Gastroesophageal sphincter (tissue), 4 donors: ENCODE data around the gene PNCK. TPM values are rescaled to one million over a fixed set of nuclear protein-coding genes. Genes with fewer than 3 reads are reported as not detected.

Experiments used
- ATAC-seq: fragments of 150-250 bp; one replicate; pipeline ENCODE4 v1.9.1; 2016; ENCODE audit warnings: mild to moderate bottlenecking, moderate library complexity
- H3K27ac ChIP-seq, 4 donors: fragments of 200-600 bp; sonication (generic) in 3 of 4; 1 replicate in 3 of 4; 2 replicates in 1 of 4; pipeline ENCODE4 v1.5.1; 2016 to 2019
- H3K27me3 ChIP-seq: fragments of 200-600 bp; sonication (generic); one replicate; pipeline ENCODE4 v1.5.1; 2019
- H3K36me3 ChIP-seq, 2 donors: fragments of 200-600 bp; sonication (generic); one replicate each; pipeline ENCODE4 v1.5.1; 2019; ENCODE audit warnings: control low read depth in 1 of 2
- H3K4me1 ChIP-seq, 3 donors: fragments of 200-600 bp; sonication (generic); 1 replicate in 2 of 3; 2 replicates in 1 of 3; pipeline ENCODE4 v1.5.1; 2016 to 2019; ENCODE audit warnings: control low read depth in 2 of 3
- H3K4me3 ChIP-seq, 2 donors: fragments of 200-600 bp; sonication (generic); one replicate each; pipeline ENCODE4 v1.5.1; 2019; ENCODE audit warnings: mild to moderate bottlenecking in 1 of 2, moderate library complexity in 1 of 2
- H3K9me3 ChIP-seq, 3 donors: fragments of 200-600 bp; sonication (generic); one replicate each; pipeline ENCODE4 v1.5.1; 2017 to 2019; ENCODE audit warnings: control low read depth in 2 of 3
- EP300 ChIP-seq: sonication (generic); formaldehyde crosslinking; IDR thresholded peaks from one replicate; pipeline ENCODE4 v1.6.1; 2017; ENCODE audit warnings: antibody characterized with exemption, mild to moderate bottlenecking
- POLR2A ChIP-seq, 2 donors: fragments of 450-650 bp; IDR thresholded peaks; one replicate each; pipeline ENCODE4 v1.6.1; 2017; ENCODE audit warnings: antibody characterized with exemption in 2 of 2, mild to moderate bottlenecking in 2 of 2, moderate library complexity in 1 of 2
- POLR2AphosphoS5 ChIP-seq: sonication (generic); formaldehyde crosslinking; IDR thresholded peaks from one replicate; pipeline ENCODE4 v1.6.1; 2017; ENCODE audit warnings: antibody characterized with exemption
- WGBS, 2 donors: methylation state at CpG; one replicate each; pipeline ENCODE4 v1.1.5; 2018; ENCODE audit warnings: low coverage in 1 of 2; 5-methylcytosine and 5-hydroxymethylcytosine counted together
- total RNA-seq, 4 donors: library from RNA; depleted of rRNA; stranded (reverse); fragments of >200 nt; gene quantifications; one replicate each; pipeline ENCODE4 v1.1.0, GENCODE V29; 2016
- TF ChIP-seq, protein P1 (sequence below), 4 experiments: fragments of 200-600 bp in 2 of 4; fragments of 450-650 bp in 2 of 4; sonication (generic) in 1 of 4; IDR thresholded peaks; one replicate each; pipeline ENCODE4 v1.5.1; 2017 to 2019; ENCODE audit warnings: antibody characterized with exemption in 4 of 4, mild to moderate bottlenecking in 2 of 4, moderate library complexity in 2 of 4

The PNCK gene
- total RNA-seq, 4 donors from 2014 or later: 14.4 to 55.9 (median 30.1) TPM

DNA sequence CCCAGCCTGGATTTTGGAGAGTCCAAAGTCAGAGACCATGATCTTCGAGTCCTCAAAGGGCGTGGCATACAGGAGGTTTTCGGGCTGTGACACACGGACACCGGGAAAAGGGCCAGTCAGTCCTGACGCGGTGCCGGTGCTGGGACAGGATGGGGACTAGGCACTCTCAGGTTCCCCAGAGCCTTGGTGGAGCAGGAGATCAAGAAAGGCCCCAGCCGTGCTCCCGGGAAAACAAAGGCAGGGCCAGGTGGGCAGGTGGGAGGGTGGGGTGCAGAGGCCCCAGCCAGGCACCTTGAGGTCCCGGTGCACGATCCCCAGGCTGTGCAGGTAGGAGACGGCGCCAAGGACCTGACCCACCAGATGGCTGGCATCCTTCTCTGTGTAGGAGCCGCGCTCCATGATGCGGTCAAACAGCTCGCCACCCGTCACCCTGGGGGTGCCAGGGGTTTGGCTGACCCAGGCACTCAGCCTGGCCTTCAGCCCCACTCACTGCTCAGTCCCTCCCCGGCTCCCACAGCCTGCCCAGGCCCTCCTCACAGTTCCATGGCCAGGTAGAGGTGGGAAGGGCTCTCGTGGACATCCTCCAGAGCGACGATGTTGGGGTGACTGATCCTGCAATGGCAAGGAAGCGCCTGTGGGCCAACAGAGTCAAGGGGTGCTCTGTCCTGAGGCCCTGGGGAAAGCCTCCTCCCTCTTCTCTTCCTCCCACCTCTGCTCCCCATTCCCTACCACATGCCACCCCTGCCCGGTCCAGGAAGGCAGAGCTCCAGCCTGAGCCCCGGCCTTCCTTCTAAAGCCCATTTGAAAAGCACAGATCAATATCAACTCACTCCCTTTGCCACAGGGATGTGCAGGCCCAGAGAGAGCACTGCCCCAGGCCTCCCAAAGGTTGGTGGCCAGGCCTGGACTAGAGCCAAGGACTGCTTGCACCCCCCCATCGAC is 1.8 kb downstream of the PNCK start:
- peaks cover 0 to 14% (median 0%) of the 10 kb centered on the region in 3 donors for H3K4me1 ChIP-seq
- peak overlapping the region in 3 of 4 donors; percentile 72 to 79 (median 73) for H3K27ac ChIP-seq
- H3K36me3 ChIP-seq: no peaks in the 10 kb centered on the region
- H3K4me3 ChIP-seq: no peak overlapping the region
- TF ChIP-seq, protein P1, sequence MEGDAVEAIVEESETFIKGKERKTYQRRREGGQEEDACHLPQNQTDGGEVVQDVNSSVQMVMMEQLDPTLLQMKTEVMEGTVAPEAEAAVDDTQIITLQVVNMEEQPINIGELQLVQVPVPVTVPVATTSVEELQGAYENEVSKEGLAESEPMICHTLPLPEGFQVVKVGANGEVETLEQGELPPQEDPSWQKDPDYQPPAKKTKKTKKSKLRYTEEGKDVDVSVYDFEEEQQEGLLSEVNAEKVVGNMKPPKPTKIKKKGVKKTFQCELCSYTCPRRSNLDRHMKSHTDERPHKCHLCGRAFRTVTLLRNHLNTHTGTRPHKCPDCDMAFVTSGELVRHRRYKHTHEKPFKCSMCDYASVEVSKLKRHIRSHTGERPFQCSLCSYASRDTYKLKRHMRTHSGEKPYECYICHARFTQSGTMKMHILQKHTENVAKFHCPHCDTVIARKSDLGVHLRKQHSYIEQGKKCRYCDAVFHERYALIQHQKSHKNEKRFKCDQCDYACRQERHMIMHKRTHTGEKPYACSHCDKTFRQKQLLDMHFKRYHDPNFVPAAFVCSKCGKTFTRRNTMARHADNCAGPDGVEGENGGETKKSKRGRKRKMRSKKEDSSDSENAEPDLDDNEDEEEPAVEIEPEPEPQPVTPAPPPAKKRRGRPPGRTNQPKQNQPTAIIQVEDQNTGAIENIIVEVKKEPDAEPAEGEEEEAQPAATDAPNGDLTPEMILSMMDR (IDR thresholded peaks at IDR 0.05): no peak
- TF ChIP-seq POLR2AphosphoS5 (no peak), EP300 (no peak), POLR2A (IDR thresholded peaks at IDR 0.05) (no peak)
- H3K9me3 ChIP-seq: no peaks in the 10 kb centered on the region
- 100% methylated on average over 2 of the region's 27 CpGs; no CpG with 5 or more reads in 1 of the 2 donors for WGBS, 2 donors
- peaks cover 9% of the 10 kb centered on the region for H3K27me3 ChIP-seq
- ATAC-seq: no peak

DNA sequence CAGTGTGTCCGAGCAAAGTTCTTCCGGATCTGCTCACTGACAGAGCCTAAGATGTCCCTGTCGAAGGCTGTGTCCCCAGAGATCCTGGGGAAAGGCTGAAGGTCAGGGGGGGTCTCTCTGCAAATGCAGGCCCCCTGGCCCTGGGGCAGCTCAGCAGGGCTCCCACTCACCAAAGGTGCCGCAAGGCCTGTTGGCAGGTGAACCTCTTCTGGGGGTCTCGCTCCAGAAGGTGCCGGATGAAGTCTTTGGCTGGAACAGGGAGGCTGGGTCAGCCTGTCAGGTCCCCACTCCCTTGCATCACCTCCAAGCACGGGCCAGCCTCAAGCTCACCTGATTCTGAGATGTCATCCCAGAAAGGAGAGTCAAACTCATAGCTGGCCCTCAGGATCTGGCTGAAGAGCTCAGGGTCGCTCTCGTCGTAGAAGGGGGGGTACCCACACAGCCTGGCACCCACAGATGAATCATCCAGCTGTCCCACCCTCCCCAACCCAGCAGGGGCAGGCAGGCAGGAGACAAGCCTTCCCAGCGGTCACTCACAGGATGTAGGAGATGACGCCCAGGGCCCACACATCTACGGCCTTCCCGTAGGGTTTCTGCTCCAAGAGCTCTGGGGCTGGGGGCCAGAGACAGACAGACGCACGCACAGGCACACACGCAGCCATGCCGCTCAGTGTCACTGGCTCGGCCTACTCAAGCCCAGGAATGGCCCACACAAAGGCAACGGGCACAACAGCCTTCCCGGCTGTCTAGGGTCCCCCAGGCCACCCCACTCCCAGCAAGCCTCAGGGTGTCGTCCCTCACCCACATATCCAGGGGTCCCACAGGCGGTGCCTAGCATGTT is 2.6 kb downstream of the PNCK start:
- whole genome bisulfite sequencing, 2 donors: 20 to 80% methylated on average over 1 of the region's 23 CpGs
- no peak overlapping the region for H3K27ac ChIP-seq
- TF ChIP-seq POLR2AphosphoS5 (no peak), EP300 (no peak), POLR2A (IDR thresholded peaks at IDR 0.05) (no peak)
- TF ChIP-seq, protein P1 (IDR thresholded peaks at IDR 0.05): no peak
- H3K36me3 ChIP-seq: no peaks in the 10 kb centered on the region
- H3K4me1 ChIP-seq: peaks cover 0 to 14% (median 0%) of the 10 kb centered on the region in 3 donors
- ATAC-seq: no peak
- no peaks in the 10 kb centered on the region for H3K9me3 ChIP-seq
- no peak overlapping the region for H3K4me3 ChIP-seq
- H3K27me3 ChIP-seq: peaks cover 9% of the 10 kb centered on the region

DNA sequence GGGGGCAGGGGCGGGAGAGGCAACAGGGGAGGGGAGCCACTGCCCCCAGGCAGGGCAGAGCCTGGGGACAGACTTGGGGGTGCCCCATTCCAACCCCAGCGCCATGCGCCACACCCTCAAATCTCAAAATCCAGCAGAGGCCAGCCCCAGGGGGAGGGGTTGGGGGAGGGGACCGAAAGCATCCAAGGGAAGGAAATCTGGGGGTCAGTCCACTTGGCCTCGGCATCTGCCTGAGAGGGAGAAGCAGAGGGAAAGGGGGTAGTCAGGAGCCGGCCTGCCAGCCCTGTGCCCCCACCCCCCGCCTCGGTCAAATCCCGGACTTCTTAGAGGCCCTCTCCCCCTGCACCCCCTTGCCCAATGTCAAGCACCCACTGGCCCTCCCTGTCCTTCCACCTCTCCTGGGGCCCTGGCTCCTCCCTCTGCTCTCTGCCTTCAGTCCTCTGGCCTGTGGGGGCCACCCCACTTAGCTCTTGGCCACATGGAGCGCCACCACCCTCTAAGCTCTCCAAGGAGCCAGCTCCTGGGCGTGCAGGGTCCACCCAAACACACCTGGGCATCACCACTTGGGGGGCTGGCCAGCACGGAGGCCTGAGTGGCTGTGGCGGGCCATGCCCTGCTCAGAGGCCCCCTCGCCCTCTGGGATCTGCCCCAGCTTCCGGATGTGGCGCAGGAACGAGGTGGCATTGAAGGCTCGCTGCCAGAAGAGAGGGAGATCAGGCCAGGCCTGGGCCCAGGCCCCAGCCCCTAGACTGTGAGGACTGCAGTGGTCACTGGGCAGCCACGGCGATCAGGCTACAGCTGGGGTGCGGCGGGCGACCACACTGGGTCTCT is 3.5 kb downstream of the PNCK start:
- 74% methylated on average over 7 of the region's 23 CpGs; no CpG with 5 or more reads in 1 of the 2 donors for WGBS, 2 donors
- H3K9me3 ChIP-seq: no peaks in the 10 kb centered on the region
- no peaks in the 10 kb centered on the region for H3K36me3 ChIP-seq
- H3K27me3 ChIP-seq: peaks cover 9% of the 10 kb centered on the region
- TF ChIP-seq, protein P1 (IDR thresholded peaks at IDR 0.05): no peak
- no peak for TF ChIP-seq POLR2A (IDR thresholded peaks at IDR 0.05)
- ATAC-seq: no peak
- peaks cover 0 to 14% (median 0%) of the 10 kb centered on the region in 3 donors for H3K4me1 ChIP-seq
- H3K4me3 ChIP-seq: no peak overlapping the region
- H3K27ac ChIP-seq: no peak overlapping the region

DNA sequence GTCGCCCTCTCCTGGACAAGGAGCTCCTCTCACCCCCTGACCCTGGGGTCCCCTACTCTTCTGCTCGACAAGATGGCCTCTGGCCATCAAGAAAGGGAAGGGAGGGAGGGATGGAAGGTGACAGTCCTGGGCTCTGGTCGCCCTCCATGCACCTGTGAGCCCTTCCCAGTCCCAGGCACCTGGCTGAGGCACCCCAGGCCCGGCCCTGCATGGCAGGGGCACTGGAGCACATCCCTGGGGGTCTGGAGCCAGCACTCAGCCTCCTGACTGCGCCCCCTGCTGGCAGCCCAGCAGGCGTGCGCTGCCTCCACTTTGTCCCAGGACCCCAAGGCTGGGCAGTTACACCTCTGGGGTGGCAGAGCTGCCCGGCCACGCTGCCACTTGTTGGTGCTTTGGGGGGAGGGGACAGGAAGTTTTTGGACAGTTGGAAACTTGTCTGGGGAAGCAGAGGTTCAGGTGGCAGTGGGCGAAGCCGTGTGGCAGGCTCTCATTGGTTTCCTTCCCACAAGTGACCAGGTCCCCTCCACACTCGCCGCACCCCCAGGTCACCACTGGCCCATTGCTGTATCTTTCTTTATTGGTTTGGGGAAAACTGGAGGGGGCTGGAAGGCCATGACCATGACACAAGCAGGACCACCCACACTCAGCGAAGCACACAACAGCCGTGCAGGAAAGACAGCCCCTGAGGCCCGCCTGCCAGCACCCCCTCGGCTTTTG is 4.3 kb downstream of the PNCK start:
- Histone ChIP-seq H3K27ac (peak overlapping the region in 2 of 4 donors; percentile 37 to 55), H3K4me1 (peaks cover 0 to 14% (median 0%) of the 10 kb centered on the region in 3 donors), H3K27me3 (peaks cover 9% of the 10 kb centered on the region), H3K36me3 (no peaks in the 10 kb centered on the region), H3K9me3 (no peaks in the 10 kb centered on the region), H3K4me3 (no peak overlapping the region)
- ATAC-seq: no peak
- TF ChIP-seq POLR2A (IDR thresholded peaks at IDR 0.05): no peak
- TF ChIP-seq, protein P1 (IDR thresholded peaks at IDR 0.05): peak in 3 of 4 experiments; percentile 46 to 79 (median 56)
- no peak for TF ChIP-seq POLR2AphosphoS5
- TF ChIP-seq EP300: no peak
- no CpG with 5 or more reads among the region's 17 CpGs for WGBS, 2 donors
